ENCODE measurements around the gene MRGPRX3. TPM values are rescaled to one million over a fixed set of nuclear protein-coding genes. Genes with fewer than 3 reads are reported as not detected.

The MRGPRX3 gene
- not detected in 5 replicates for total RNA-seq (2022; extraction: Qiagen RNA extraction; ENCODE audit: low read depth)

GRCh38 chr11:18132341-18132740 lies at the start of gene MRGPRX3:
Gene MRGPRX3 (plus strand): TSS chr11:18132571. CDS start chr11:18137203, 4,632 bp downstream.

DNA sequence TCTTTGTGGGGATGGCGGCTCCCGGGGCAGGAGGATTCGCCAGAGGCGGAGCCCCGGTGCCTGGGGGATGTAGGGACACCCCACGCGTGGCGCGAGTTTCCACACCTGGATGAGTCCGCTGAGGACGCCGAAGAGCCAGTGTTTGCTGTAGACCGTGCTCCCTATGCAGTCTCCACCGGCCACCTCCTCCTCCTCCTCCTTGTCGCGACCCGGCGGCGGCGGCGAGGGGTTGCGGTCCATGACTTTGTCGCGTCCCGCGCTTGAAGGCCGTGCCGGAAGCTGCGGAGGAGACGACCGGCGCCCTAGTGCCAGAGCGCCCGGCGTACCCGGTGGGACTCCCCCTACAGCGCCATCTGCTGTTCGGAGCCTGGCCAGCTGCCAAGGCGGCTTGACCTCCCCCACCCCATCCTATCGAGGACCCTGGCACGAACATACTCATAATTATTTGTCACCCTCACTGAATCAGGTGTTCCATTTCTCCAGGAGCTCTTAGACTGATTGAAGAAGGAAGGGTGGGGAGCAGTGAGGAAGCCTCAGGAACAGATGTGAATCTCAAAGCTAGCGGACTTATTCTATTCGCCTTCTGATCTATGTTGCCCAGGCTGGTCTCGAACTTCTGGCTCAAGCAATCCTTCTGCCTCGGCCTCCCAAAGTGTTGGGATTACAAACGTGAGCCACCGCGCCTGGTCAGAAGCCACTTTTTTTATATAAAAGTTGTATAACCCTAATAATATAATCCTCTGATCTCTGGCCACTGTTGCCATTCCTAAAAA lies 26.4 kb upstream of the MRGPRX3 start, which contains the start of gene SAAL1:
Gene SAAL1, minus strand, starts transcription at position 281 of the 773 bp plus-strand sequence. Its CDS starts 41 bp downstream, at position 240.

DNA sequence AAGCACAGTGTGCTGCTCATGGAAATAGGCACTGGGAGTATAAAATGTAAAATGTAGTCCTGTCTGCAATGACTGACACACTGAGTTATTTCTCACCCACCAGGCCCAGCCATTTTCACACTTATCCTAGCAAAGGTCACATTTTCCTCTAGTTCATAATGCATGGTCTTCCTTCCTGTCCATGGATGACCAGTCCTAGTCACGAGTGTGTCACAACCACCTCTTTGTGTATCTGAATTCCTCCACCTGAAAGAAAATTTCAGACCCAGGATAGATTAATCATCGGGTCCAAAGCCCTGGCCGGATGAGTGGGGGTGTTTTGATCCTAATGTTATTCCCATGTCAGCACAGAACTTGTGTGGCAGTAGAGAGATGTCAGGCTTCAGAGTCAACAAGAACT lies 40.3 kb downstream of the MRGPRX3 start, which contains the start of gene MRGPRX4:
Gene MRGPRX4, plus strand, starts transcription at position 172 of the 400 bp plus-strand sequence. CDS start 420 bp downstream, outside the sequence.

Other genes starting within 250 kb of the MRGPRX3 start
- 15.5 to 19.8 TPM (median 17.0 TPM) in 5 replicates for gene SERGEF, start 119.5 kb upstream of the MRGPRX3 start, total RNA-seq (2022; extraction: Qiagen RNA extraction; ENCODE audit: low read depth)
- 0.03 to 0.15 TPM (median 0.08 TPM) in 4 of 5 replicates, not detected in the other for gene TPH1, start 86.3 kb upstream of the MRGPRX3 start, total RNA-seq (2022; extraction: Qiagen RNA extraction; ENCODE audit: low read depth)
- 35.4 to 39.9 TPM (median 37.8 TPM) in 5 replicates for gene SAAL1, start 26.5 kb upstream of the MRGPRX3 start, total RNA-seq (2022; extraction: Qiagen RNA extraction; ENCODE audit: low read depth)
- not detected in 5 replicates for gene MRGPRX4, start 40.3 kb downstream of the MRGPRX3 start, total RNA-seq (2022; extraction: Qiagen RNA extraction; ENCODE audit: low read depth)
- not detected in 5 replicates for gene SAA4, start 104.2 kb downstream of the MRGPRX3 start, total RNA-seq (2022; extraction: Qiagen RNA extraction; ENCODE audit: low read depth)
- 0.24 to 0.43 TPM in 2 of 5 replicates, not detected in the others for gene SAA2, start 116.1 kb downstream of the MRGPRX3 start, total RNA-seq (2022; extraction: Qiagen RNA extraction; ENCODE audit: low read depth)
- 0.97 to 2.6 TPM (median 1.6 TPM) in 5 replicates for gene SAA1, start 133.7 kb downstream of the MRGPRX3 start, total RNA-seq (2022; extraction: Qiagen RNA extraction; ENCODE audit: low read depth)
- 13.8 to 16.7 TPM (median 15.5 TPM) in 5 replicates for gene HPS5, start 189.6 kb downstream of the MRGPRX3 start, total RNA-seq (2022; extraction: Qiagen RNA extraction; ENCODE audit: low read depth)
- 35.3 to 42.6 TPM (median 38.1 TPM) in 5 replicates for gene GTF2H1, start 190.0 kb downstream of the MRGPRX3 start, total RNA-seq (2022; extraction: Qiagen RNA extraction; ENCODE audit: low read depth)